WTC11 (cell line): Measurements from ENCODE around the gene DTL. TPM values are rescaled to one million over a fixed set of nuclear protein-coding genes. Genes with fewer than 3 reads are reported as not detected.
A peak's percentile ranks its signal among the peaks of the same experiment; 100 is the strongest.

Source experiments
- ATAC-seq: fragments of 200-7000 bp; cut with Tn5 transposase; 2 replicates; pipeline ENCODE4 v1.10.0; 2021; ENCODE audit warnings: mild to moderate bottlenecking, moderate library complexity
- CTCF ChIA-PET: fragments of 300-600 bp; sonication (Branson Sonifier 250); formaldehyde crosslinking; loops from one replicate; lab custom pipeline; 2021; ENCODE audit warnings: antibody characterized with exemption; lab: Charles Lee
- POLR2A ChIA-PET: fragments of 350-600 bp; sonication (Branson Sonifier 250); formaldehyde crosslinking; loops from one replicate; lab custom pipeline; 2021; ENCODE audit warnings: antibody characterized with exemption; lab: Charles Lee
- DNase-seq: peaks from one replicate; pipeline ENCODE4 v3.0.0; 2021; ENCODE audit warnings: low spot score
- H3K27ac Mint-ChIP-seq: 2 replicates; pipeline ENCODE4 v1.8.0; 2021; ENCODE audit warnings: mixed read lengths
- H3K27me3 Mint-ChIP-seq: 2 replicates; pipeline ENCODE4 v1.8.0; 2021; ENCODE audit warnings: low read depth, mild to moderate bottlenecking, moderate library complexity, mixed read lengths
- H3K36me3 Mint-ChIP-seq: 2 replicates; pipeline ENCODE4 v1.8.0; 2021; ENCODE audit warnings: mixed read lengths
- H3K4me1 Mint-ChIP-seq: 2 replicates; pipeline ENCODE4 v1.8.0; 2022; ENCODE audit warnings: mixed read lengths
- H3K4me3 Mint-ChIP-seq: 2 replicates; pipeline ENCODE4 v1.8.0; 2021; ENCODE audit warnings: mild to moderate bottlenecking, moderate library complexity, mixed read lengths
- H3K9me3 Mint-ChIP-seq: 2 replicates; pipeline ENCODE4 v1.8.0; 2021; ENCODE audit warnings: mixed read lengths
- AR ChIP-seq: fragments of 250-450 bp; sonication (Bioruptor Pico); IDR thresholded peaks from 2 replicates; pipeline ENCODE4 v1.9.0; 2021; ENCODE audit warnings: mild to moderate bottlenecking
- ATF1 ChIP-seq: sonication (generic); formaldehyde crosslinking; IDR thresholded peaks from 2 replicates; pipeline ENCODE4 v1.8.1; 2023; ENCODE audit warnings: mild to moderate bottlenecking, moderate library complexity, missing genetic modification reagents
- CREB1 ChIP-seq: sonication (generic); formaldehyde crosslinking; IDR thresholded peaks from 2 replicates; pipeline ENCODE4 v1.8.0; 2023; ENCODE audit warnings: mild to moderate bottlenecking, missing genetic modification reagents
- E2F5 ChIP-seq: sonication (generic); formaldehyde crosslinking; IDR thresholded peaks from 2 replicates; pipeline ENCODE4 v1.8.1; 2022; ENCODE audit warnings: mild to moderate bottlenecking, moderate library complexity, missing genetic modification reagents
- ELF4 ChIP-seq: sonication (generic); formaldehyde crosslinking; IDR thresholded peaks from 2 replicates; pipeline ENCODE4 v1.8.1; 2022; ENCODE audit warnings: low read depth, mild to moderate bottlenecking, moderate library complexity, missing genetic modification reagents
- FOXK1 ChIP-seq: sonication (generic); formaldehyde crosslinking; IDR thresholded peaks from 2 replicates; pipeline ENCODE4 v1.8.0; 2022; ENCODE audit warnings: mild to moderate bottlenecking, moderate library complexity, missing genetic modification reagents
- FOXP4 ChIP-seq: sonication (generic); formaldehyde crosslinking; IDR thresholded peaks from 2 replicates; pipeline ENCODE4 v1.8.0; 2022; ENCODE audit warnings: mild to moderate bottlenecking, missing genetic modification reagents
- JAZF1 ChIP-seq: fragments of 250-450 bp; sonication (Bioruptor Pico); IDR thresholded peaks from 2 replicates; pipeline ENCODE4 v1.9.0; 2021; ENCODE audit warnings: moderate library complexity, mild to moderate bottlenecking, inconsistent platforms
- NFE2L1 ChIP-seq: sonication (generic); formaldehyde crosslinking; IDR thresholded peaks from 2 replicates; pipeline ENCODE4 v1.8.1; 2023; ENCODE audit warnings: missing genetic modification reagents
- NR1H2 ChIP-seq: sonication (generic); formaldehyde crosslinking; IDR thresholded peaks from 2 replicates; pipeline ENCODE4 v1.9.0; 2021; ENCODE audit warnings: mild to moderate bottlenecking, moderate library complexity, missing genetic modification reagents
- TP53 ChIP-seq: sonication (generic); formaldehyde crosslinking; IDR thresholded peaks from 2 replicates; pipeline ENCODE4 v1.8.1; 2023; ENCODE audit warnings: mild to moderate bottlenecking, missing genetic modification reagents
- ZNF219 ChIP-seq: sonication (generic); formaldehyde crosslinking; IDR thresholded peaks from 2 replicates; pipeline ENCODE4 v1.8.0; 2023; ENCODE audit warnings: missing genetic modification reagents, mild to moderate bottlenecking, borderline replicate concordance
- ZNF232 ChIP-seq: sonication (generic); formaldehyde crosslinking; IDR thresholded peaks from 2 replicates; pipeline ENCODE4 v1.8.0; 2022; ENCODE audit warnings: mild to moderate bottlenecking, missing genetic modification reagents
- ZNF425 ChIP-seq: fragments of 250-450 bp; sonication (Bioruptor Pico); conservative IDR thresholded peaks from 2 replicates; pipeline ENCODE4 v1.9.0; 2021; ENCODE audit warnings: mild to moderate bottlenecking
- total RNA-seq: library from RNA; stranded (reverse); gene quantifications from 3 replicates; pipeline ENCODE4 v1.2.3, GENCODE V29; 2021
- TF ChIP-seq, protein P1 (sequence below): sonication (generic); formaldehyde crosslinking; IDR thresholded peaks from 2 replicates; pipeline ENCODE4 v1.8.1; 2023; ENCODE audit warnings: mild to moderate bottlenecking, missing genetic modification reagents, moderate library complexity
- TF ChIP-seq, protein P2 (sequence below): sonication (generic); formaldehyde crosslinking; IDR thresholded peaks from 2 replicates; pipeline ENCODE4 v1.8.1; 2023; ENCODE audit warnings: mild to moderate bottlenecking, missing genetic modification reagents
- TF ChIP-seq, protein P3 (sequence below): fragments of 250-450 bp; sonication (Bioruptor Pico); IDR thresholded peaks from 2 replicates; pipeline ENCODE4 v2.1.2; 2022; ENCODE audit warnings: mild to moderate bottlenecking, moderate library complexity

DTL gene
- total RNA-seq, 1 experiment from 2014 or later: 52.3 TPM

DNA sequence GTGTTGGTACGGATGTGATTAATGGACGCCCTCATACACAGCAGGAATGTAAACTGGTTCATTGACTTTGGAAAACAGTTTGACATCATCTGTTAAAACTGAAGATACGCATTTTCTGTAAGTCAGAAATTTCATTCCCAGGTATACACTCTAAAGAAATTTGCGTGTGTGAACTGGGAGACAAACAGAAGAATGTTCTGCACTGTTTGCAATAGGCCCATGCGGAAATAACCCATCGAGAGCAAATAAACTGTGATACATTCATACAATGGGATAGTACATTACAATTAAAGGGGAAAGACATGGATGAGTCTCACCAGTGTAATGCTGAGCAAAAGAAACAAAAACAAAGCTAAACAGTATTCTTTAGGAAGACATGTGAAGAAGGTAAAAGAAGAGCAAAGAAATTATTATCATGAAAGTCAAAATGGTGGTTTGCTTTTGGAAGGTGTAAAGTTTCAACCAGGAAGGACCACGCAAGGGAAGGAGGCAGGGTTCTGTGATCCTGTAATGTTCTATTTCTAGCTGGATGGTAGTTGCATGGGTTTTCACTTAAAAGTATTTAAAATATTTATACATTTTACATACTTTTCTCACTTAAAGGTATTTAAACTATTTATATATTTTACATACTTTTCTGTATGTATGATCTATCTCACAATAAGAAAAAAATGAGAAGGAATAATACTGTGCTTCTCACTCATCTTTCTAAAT, 30.5 kb upstream of the DTL start:
- CTCF ChIA-PET: interaction anchor here (2.2 kb wide), 1 partner anchor 30 kb away, joined by 6 read pairs; the partner anchor contains the start of genes DTL and INTS7
- Mint-ChIP-seq H3K36me3 (peaks cover 8% of the 10 kb centered on the region; the same call in 1 of the 2 replicates), H3K4me3 (no peak overlapping the region), H3K4me1 (no peaks in the 10 kb centered on the region), H3K27me3 (no peaks in the 10 kb centered on the region), H3K9me3 (no peaks in the 10 kb centered on the region), H3K27ac (peak overlapping the region; percentile 2; the same call in 1 of the 2 replicates)
- DNase-seq: no peak
- no peak for ATAC-seq
- POLR2A ChIA-PET: no interaction called here
- TF ChIP-seq FOXK1 (CRISPR knock-in tag): no peak
- no peak for TF ChIP-seq ELF4 (CRISPR knock-in tag)
- no peak for TF ChIP-seq NFE2L1 (CRISPR knock-in tag)
- no peak for TF ChIP-seq NR1H2 (CRISPR knock-in tag)
- no peak for TF ChIP-seq ATF1 (CRISPR knock-in tag)
- no peak for TF ChIP-seq ZNF232 (CRISPR knock-in tag)
- TF ChIP-seq ZNF425 (CRISPR knock-in tag): no peak
- no peak for TF ChIP-seq JAZF1 (CRISPR knock-in tag)
- TF ChIP-seq CREB1 (CRISPR knock-in tag): no peak
- TF ChIP-seq, protein P1, sequence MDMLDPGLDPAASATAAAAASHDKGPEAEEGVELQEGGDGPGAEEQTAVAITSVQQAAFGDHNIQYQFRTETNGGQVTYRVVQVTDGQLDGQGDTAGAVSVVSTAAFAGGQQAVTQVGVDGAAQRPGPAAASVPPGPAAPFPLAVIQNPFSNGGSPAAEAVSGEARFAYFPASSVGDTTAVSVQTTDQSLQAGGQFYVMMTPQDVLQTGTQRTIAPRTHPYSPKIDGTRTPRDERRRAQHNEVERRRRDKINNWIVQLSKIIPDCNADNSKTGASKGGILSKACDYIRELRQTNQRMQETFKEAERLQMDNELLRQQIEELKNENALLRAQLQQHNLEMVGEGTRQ (CRISPR knock-in tag): no peak
- TF ChIP-seq ZNF219 (CRISPR knock-in tag): no peak
- TF ChIP-seq AR (CRISPR knock-in tag): no peak

GRCh38 chr1:212007178-212007577, 28.4 kb upstream of the DTL start:
- ATAC-seq (no peak), DNase-seq (no peak)
- H3K27ac Mint-ChIP-seq: no peak overlapping the region
- ChIA-PET POLR2A (no interaction called here), CTCF (interaction anchor here (0.5 to 2.2 kb wide), 2 partner anchors 28 to 54 kb away, joined by 3 to 6 read pairs; partner anchors contain the start of genes DTL and INTS7)
- TF ChIP-seq, protein P2, sequence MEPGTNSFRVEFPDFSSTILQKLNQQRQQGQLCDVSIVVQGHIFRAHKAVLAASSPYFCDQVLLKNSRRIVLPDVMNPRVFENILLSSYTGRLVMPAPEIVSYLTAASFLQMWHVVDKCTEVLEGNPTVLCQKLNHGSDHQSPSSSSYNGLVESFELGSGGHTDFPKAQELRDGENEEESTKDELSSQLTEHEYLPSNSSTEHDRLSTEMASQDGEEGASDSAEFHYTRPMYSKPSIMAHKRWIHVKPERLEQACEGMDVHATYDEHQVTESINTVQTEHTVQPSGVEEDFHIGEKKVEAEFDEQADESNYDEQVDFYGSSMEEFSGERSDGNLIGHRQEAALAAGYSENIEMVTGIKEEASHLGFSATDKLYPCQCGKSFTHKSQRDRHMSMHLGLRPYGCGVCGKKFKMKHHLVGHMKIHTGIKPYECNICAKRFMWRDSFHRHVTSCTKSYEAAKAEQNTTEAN (CRISPR knock-in tag): no peak
- TF ChIP-seq JAZF1 (CRISPR knock-in tag): no peak
- TF ChIP-seq TP53 (CRISPR knock-in tag): no peak
- TF ChIP-seq, protein P3, sequence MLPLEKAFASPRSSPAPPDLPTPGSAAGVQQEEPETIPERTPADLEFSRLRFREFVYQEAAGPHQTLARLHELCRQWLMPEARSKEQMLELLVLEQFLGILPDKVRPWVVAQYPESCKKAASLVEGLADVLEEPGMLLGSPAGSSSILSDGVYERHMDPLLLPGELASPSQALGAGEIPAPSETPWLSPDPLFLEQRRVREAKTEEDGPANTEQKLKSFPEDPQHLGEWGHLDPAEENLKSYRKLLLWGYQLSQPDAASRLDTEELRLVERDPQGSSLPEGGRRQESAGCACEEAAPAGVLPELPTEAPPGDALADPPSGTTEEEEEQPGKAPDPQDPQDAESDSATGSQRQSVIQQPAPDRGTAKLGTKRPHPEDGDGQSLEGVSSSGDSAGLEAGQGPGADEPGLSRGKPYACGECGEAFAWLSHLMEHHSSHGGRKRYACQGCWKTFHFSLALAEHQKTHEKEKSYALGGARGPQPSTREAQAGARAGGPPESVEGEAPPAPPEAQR (CRISPR knock-in tag): no peak
- TF ChIP-seq E2F5 (CRISPR knock-in tag): no peak
- TF ChIP-seq FOXP4 (CRISPR knock-in tag): no peak
- peaks cover 4% of the 10 kb centered on the region; the same call in 1 of the 2 replicates for H3K36me3 Mint-ChIP-seq
- no peaks in the 10 kb centered on the region for H3K27me3 Mint-ChIP-seq
- H3K9me3 Mint-ChIP-seq: no peaks in the 10 kb centered on the region
- no peaks in the 10 kb centered on the region for H3K4me1 Mint-ChIP-seq
- H3K4me3 Mint-ChIP-seq: no peak overlapping the region
